GM23338 (cell line): Measurements from ENCODE around the gene FKBP8.

Source experiments
- CTCF ChIP-seq, 2 experiments: fragments of 200-600 bp in 1 of 2; sonication (generic) in 1 of 2; conservative IDR thresholded peaks; 2 replicates each; pipeline versions ENCODE4 v1.5.1 to v1.6.1; 2016 to 2017; ENCODE audit warnings: antibody characterized with exemption in 2 of 2, low read depth in 2 of 2, mild to moderate bottlenecking in 2 of 2, moderate library complexity in 1 of 2
- EZH2 ChIP-seq: fragments of 200-600 bp; sonication (generic); IDR thresholded peaks from one replicate; pipeline ENCODE4 v1.8.0; 2017; ENCODE audit warnings: antibody characterized with exemption, mild to moderate bottlenecking, low read depth; ENCODE audit not compliant: unreplicated experiment
- JUNB ChIP-seq: IDR thresholded peaks from one replicate; pipeline ENCODE4 v1.6.1; 2016; ENCODE audit warnings: antibody characterized with exemption; ENCODE audit not compliant: unreplicated experiment
- POLR2AphosphoS5 ChIP-seq: IDR thresholded peaks from 2 replicates; pipeline ENCODE4 v1.6.1; 2016; ENCODE audit warnings: antibody characterized with exemption, low read depth
- REST ChIP-seq: IDR thresholded peaks from one replicate; pipeline ENCODE4 v1.6.1; 2018; ENCODE audit warnings: antibody characterized with exemption; ENCODE audit not compliant: unreplicated experiment

- TF ChIP-seq CTCF (conservative IDR thresholded peaks at IDR 0.05; ENCODE audit: low read depth in 2 of 2): no peak
- TF ChIP-seq POLR2AphosphoS5: no peak
- TF ChIP-seq EZH2: no peak
- no peak for TF ChIP-seq JUNB
- TF ChIP-seq REST: no peak
Measured at GRCh38 chr19:18489627-18490184, 53.7 kb downstream of the FKBP8 start.
